SW 1271 (cell line): ENCODE results near the gene OSBP2.
"Not testable (repeated sequence)": the region's sequence is repeated elsewhere in the genome, so short reads cannot be mapped to it uniquely, and the experiment has no call there.

ENCODE experiments used
- DNase-seq, 2 experiments: peaks; one replicate each; lab custom pipeline; 2025; lab: John Stamatoyannopoulos, UW

The OSBP2 gene

DNA sequence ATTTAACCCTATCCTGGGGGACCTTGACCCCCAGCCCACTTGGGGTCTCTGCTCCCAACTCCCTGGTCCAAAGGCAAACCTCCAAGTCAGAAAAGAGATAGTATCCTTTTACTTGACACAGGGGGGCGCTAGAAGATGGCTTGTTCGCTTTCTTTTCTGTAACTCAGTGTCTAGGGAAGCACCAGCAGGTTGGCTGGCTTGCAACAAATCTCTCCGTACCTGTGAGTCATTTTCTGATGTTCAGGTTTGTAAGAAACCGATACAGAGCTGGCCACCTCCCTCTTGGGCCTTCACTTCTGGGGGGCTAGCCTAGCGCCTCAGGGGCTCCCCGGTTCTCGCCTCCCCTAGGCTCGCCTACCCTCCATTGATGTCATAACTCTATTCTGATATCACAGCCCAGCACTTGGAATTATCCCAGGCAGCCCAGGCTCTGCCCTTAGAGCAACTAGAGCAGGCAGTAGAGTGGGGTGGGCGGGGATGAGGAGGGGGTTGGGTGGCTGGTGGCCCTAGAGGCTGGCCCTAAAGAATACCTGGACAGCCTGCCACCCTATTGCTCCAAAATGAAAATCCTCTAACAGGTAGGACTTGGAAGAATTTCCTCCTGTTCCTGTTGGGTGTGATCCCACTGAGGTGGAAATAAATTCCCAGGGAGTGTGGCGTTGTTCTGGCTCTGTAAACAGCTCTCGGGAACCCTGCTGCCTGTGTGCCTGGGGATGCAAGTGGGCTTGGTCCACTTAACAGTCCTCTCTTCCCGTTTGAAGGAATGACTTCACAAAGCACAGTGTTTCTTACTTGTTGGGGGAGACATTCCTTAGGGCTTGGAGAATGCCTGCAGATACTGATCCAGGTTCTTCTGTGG is 69.4 kb downstream of the OSBP2 start:
- DNase-seq: peak in 1 of 2 experiments; percentile 54

DNA sequence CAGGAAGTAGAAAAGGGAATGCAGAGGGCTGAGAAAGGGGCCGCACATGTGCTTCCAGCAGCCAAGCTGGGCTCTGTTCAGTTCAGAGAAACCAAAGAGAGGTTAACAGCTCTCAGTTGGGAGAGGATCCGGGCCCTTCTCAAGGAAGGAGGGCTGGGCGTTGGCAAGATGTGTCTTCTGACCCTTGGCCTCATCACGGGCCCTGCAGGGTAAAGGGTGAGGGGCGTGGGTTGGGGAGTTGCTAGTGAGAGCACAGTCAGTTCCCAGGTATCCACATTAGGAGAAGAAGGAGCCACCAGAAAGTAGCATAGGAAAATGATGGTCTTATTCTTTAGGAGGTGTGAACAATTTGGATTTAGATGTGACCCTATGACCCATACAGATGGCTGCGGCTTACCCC is 73.0 kb downstream of the OSBP2 start:
- no peak for DNase-seq

DNA sequence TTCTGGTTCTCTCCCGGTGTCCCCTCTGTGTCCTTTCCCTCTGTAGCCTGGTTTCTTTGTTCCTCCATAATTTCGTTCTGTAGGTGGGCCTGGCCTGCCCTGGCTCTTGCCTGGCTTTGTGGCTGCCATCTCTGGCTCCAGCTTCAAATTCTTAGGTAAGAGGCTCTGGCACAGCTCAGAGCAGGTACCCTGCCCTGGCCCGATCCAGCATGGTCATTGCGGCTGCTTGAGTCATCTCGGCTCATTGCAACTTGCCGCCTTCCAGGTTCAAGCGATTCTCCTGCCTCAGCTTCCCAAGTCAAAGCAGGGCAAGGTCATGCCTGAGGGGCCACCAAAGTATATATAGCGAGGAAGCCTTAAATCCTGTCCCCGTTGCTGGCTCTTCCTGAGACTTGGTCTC is 76.0 kb downstream of the OSBP2 start:
- DNase-seq: no peak

DNA sequence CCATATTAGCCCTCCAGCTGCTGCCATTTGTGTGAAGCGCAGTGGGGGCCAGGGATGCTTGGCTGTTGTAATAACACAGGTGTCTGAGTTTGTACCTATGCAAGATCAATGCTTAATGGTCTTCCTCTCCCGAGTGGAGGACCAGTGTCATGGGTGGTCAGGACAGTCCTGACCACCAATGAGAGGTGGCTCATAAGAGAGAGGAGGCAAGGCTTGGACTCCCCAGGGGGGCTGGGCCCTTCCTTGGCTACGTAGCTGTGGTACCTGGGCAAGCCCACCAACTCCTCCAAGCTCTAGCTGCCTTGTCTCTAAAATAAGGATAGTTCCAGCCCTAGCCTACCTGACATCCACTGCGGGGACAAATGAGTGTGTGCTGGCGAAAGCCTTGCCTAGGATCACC is 79.2 kb downstream of the OSBP2 start:
- no peak for DNase-seq

DNA sequence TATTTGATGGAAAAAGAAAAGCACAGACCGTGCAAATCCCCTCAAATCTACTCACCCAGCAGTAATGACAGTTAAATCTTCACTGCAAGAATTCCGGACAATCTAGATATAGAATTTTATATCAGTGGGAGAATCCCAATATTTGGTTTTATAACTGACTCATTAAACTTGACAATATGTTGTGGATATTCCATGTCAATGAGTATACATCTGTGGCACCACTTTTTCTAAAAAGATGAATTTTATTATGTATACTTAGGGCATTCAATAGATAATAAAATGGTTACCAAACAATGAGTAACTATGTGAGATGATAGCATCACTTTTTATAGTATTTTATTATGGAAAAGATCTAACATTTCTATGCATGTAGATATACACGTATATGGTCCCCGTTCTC is 79.9 kb downstream of the OSBP2 start:
- no peak for DNase-seq

DNA sequence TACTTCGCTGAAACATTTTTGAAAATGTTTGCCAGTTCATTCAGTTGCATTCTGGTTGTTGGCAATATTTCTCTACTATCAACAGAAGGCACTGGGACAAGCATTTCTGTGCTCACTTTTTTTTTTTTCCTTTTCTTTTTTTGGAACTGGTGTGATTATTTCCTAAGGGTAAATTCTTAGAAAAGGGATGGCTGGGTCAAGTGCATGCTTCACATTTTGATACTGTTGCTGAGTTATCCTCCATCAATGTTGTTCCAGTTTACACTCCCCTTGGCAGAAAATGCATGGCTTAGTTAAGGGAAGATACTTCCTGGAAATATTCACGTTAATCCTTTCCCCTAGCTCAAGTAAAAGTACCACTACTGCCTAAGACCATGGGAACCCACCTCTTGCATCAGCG is 81.8 kb downstream of the OSBP2 start:
- no peak for DNase-seq

DNA sequence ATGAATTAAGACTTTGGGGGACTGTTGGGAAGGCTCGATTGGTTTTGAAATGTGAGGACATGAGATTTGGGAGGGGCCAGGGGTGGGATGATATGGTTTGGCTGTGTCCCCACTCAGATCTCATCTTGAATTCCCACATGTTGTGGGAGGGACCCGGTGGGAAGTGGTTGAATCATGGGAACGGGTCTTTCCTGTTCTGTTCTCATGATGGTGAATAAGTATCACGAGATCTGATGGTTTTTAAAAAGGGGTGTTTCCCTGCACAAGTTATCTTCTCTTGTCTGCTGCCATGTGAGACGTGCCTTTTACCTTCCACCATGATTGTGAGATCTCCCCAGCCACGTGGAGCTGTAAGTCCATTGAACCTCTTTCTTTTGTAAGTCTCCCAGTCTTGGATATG is 82.5 kb downstream of the OSBP2 start:
- DNase-seq: not testable (repeated sequence)

DNA sequence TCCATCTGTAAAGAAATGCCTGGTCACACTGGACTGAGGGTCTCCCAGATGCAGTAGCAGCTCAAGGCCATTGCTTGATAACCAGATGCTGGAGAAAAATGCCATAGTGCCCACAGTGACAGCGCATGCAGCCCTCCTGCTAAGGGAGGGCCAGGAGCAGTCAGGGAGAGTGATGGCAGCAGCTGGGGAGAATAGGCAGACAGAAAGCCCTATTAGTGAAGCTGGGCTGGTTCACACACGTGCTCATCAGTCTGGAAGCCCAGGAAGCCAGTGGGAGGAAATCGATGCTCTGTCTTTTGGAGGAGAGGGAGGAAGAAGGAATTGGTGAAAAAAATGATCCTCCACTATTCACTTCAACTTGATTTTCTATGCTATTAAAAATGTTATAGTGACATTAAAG is 82.9 kb downstream of the OSBP2 start:
- no peak for DNase-seq

DNA sequence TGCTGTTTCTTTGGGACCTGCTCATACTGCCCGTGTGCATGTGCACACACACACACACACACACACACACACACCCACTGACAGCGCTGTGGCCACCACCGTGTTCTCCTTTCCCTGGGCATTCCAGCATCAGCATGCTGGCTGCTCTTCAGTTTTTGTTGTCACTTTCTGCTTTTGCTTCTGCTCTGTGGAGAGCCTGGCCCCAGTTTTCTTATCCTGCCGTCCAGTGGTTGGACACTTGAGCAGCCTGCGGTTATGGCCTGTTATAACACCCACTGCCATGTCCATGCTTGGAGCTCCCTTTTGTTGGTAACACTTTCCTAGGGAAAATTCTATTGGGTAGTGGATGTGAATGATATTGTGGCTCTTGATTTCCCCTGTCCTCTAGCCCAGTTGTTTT is 83.6 kb downstream of the OSBP2 start:
- DNase-seq: no peak

DNA sequence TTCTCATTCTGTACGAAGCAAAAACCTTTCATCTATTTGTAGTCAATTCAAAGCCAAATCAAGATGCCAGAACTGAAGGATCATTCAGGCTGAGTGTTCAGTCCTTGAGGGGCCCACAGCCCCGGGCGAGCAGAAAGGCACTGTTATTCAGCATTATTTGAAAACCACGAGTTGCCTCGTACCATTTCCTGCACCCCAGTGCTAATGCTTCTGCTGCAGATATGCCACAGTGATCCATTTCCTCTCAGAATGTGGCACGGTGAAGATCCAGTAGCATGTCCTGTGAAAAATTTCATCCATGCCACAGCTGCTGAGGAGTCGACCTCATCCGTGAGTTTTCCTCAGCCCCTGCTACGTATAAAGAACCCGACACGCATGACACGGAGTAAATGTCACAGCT is 85.4 kb downstream of the OSBP2 start:
- DNase-seq: no peak

DNA sequence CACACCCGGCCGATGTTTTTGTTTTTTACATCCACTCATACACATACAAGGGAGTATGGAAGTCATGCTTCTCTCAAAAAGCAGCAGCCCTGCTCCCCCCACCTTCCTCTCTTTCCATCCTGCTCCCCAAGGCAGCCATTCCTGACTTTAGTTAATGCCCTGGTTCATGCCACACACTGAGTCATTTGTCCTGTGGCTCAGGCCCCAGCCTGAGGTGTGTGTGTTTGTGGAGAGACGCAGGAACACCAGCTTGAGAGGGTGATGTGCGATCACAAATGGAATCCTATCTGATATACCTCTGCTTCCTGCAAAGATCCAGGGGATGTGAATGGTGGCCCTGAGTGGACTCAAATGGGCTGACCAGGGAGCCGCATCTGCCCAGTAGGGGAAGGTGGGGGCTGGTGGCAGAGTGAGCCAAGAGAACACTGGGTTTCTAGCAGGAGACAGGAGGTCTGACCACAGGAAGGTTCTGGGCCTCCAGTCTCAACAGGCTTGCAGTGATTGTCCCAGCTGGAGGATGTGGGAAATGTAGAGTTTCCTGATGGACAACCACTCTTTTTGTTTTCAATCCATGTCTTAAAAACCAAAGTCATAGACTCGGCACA is 86.7 kb downstream of the OSBP2 start:
- DNase-seq: no peak

DNA sequence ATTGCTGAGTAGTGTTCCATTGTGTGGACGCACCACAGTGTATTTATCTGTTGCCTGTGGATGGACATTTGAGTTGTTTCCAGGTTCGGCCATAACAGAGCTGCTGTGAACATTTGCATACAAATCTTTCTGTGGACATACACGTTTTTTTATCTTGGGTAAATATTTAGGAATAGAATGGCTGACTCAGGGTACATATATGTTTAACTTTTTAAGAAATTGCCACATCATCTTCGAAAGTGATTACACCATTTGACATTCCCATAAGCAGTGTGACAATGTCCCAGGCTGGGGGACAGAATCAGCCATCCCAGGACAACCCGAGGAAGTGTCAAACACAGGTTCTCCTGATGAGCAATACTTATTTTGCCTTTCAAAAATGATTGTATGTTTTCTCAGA is 87.9 kb downstream of the OSBP2 start:
- DNase-seq: no peak

DNA sequence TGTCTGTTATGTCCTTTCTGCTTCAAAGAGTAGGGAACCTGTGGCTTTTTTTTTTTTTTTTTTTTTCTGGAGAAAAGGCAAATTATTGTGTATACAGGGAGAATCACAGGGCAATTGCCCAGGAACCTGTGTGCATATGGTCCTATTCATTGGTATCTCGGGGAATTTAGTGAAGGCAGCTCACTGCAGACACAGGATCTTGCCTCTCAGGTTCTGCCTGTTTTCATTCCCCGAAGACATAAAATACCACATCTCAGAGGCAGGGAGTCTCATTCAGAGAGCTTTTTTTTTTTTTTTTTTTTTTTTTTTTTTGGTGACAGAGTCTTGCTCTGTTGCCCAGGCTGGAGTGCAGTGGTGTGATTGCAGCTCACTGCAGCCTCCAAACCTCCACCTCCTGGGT is 88.3 kb downstream of the OSBP2 start:
- no peak for DNase-seq

DNA sequence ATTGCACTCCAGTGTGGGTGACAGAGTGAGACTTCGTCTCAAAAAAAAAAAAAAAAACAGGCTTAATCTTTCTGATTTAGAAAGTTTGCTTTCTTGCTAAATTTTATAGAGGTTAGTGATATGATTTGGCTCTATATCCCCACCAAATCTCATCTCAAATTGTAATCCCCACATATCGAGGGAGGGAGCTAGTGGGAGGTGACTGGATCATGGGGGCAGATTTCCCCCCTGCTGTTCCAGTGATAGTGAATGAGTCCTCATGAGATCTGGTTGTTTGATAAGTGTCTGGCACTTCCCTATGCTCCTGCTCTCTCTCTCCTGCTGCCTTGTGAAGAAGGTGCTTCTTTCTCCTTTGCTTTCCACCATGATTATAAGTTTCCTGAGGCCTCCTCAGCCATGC is 90.9 kb downstream of the OSBP2 start:
- DNase-seq: no peak

DNA sequence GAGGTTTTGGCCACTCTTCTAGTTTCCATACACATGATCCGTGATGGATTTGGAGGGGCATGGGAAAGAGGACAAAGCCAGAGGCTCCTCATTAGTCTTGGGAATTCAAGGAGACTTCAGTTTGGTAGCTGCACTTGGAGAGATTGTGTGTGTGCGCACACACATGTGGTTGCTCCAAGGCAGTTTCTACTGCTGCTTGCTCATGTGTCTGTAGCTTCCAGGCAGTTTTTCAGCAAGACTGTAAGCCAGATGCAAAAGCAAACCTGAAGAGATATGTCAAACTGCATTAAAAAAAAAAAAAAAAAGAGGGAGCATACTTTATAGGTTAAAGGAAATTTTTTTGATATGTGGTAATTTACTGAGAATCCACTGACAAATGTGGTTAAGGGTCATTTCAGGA is 95.7 kb downstream of the OSBP2 start:
- DNase-seq: no peak

DNA sequence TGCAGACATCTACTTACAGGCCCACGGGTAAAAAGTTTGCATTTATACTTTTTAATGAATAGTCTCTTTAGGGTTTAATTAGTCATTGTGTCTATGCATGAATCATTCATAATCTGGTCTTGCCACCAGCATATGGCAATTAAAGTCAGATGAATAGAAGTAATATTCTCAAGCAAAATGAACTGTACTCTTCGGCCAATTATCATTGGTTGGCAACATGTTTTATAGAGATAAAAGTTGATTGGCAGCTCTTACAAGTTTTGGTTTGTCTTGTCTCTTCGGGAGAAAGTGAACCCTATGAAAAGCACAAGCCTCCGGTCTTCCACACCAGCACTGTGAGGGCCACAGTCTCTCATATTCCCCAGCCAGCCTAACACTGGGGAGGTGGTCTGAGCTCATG is 97.8 kb downstream of the OSBP2 start:
- no peak for DNase-seq

DNA sequence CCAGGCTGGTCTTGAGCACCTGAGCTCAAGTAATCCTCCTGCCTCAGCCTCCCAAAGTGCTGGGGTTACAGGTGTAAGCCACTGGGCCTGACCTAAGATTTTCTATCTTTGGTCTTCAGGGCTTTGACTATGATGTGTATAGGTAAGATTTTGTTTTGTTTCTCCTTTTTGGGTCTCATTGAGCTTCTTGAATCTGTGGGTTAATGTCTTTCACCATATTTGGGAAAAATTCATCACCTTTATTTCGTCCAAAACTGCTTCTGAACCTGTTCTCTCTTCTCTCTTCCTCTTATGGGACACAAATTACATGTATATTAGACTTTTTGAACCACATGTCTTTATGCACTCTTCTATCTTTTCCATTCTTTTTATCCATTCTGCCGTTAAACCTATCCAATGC is 100.4 kb downstream of the OSBP2 start:
- DNase-seq: no peak

DNA sequence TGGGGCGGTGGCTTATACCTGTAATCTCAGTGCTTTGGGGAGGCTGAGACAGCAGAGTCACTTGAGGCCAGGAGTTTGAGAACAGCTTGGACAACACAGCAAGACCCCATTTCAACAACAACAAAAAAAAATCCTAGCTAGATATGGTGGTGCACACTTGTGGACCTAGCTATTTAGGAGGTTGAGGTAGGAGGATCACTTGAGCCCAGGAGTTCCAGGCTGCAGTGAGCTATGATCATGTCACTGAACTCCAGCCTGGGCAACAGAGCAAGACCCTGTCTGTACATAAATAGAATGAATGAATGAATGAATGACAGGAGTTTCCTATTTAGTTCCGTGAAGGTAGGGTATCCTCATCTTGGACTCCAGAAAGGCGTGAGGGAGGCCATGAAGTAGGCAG is 107.0 kb downstream of the OSBP2 start:
- no peak for DNase-seq

DNA sequence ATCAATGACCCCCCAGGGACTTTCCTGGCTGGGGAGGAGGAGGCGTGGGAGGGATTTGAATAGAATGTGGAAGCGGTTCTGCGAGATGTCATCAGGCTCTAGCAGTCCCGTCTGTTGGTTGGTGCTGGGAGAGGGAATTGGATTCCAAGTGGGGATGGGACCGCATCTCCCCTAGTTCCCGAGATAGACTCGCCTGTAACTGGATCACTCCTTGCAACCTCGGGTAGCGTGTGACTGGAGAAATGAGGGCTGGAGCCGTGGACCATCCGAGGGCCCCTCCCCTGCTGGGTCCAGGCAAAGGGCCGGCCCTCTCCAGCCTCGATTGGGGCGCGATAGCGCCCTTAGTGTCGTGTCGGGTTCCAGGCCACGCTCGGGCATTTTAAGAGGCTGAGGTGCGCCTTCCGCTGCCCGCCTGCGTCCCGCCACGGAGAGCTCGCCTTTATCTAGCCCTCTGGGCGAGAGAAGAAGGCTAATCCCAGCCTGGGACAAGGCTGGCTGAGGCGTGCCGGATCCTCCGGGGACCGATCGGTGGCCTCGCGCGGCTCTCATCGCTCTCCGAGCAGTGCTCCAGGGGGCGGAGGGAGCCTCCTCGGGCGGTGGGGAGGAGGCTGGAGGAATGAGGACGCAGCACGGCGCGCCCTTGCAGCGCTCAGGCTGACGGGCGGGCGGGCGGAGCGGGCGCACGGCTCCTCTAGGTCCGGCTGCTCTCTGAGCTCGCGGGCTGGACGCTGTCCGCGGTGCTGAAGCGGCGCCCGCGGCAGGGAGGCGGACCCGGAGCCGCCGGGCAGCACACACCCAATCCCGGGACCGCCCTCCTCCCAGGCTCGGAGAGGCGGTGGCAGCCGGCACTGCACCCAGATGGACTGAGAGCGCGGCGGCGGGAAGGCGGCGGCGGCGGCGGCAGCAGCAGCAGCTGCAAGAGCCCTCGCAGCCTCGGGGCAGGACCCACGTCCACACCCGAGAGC is 107.8 kb downstream of the OSBP2 start:
- peak; percentile 29 to 56 for DNase-seq

DNA sequence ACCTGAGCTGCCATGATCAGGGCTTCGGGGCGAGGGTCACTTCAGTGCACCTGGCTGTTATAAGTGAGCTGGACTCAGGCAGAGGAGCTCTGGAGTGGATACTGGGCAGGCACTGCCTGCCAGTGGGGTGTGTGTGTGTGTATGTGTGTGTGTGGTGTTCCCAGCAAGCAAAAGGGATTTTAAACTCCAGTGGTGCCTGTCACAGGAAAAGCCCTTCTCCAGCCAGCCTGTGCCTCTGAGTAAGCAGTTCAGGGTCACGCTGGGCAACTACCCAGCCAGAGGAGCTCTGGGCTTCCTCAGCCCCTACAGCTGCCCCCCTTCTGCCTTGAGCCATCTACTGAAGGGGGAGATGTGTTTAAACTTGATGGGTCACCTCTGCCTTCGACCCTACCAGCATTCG is 109.0 kb downstream of the OSBP2 start:
- DNase-seq: no peak

DNA sequence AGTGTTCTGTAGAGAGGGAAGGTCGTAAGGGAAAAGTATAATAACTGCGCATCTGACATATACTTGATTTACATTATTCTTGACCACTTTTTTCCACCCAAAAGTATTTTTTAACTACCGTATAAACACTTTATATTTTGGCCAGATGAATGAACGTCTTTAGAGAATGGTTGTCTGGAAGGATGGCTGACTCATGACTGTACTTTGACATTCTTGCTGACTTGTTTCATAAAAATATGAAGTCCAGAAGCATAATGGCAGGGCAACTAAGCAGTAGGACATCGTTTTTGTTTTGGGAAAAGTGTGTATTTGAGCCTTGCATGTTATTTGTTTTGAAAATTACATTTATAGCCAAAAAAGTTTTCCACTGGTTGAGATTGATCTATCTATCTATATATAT is 110.0 kb downstream of the OSBP2 start:
- no peak for DNase-seq

DNA sequence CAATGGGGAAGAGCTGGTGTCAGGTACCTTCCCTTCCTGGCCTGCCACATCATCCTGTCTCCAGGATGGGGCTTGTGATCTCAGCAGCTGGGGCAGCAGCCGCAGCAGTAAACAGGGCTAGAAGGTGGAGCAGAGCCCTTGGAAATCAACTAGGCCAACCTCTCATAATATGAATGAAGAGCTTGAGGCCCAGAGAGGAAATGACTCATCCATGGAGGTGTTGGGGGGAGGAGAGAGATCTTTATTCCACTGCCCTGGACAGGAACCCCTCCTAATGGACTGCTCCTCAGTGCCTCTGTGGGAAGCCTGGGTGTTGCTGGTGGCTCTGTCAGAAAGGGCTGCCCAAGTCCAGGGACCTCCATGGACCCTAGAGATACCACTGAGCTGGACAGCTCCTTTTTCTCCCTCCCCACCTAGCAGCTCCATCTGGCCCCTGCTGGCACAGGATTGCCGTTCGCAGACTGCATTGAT is 111.8 kb downstream of the OSBP2 start:
- peak; percentile 14 to 42 for DNase-seq

DNA sequence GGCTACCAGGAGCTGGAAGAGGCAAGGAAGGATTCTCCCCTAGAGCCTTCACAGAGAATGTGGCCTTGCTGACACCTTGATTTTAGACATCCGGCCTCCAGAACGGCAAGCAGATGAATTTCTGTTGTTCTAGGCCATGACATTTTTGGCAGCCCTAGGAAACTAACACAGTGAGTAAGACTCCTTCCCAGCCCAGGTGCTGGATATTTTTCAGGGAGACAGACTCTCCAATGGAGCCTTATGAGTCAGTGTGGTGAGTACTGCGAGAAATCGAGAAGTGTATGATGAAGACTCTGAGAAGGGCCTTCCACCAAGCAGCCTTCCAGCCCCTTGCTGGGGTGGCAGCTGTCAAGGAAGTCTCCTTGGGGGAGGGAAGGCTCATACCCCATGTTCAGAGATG is 114.4 kb downstream of the OSBP2 start:
- no peak for DNase-seq
